GM21717 (cell line): ENCODE data around the gene MLYCD.

Source experiments
- ATAC-seq: cut with Tn5 transposase; IDR thresholded peaks from one replicate; pipeline ENCODE4 v1.9.1; 2021; ENCODE audit warnings: mild to moderate bottlenecking, moderate library complexity; ENCODE audit not compliant: unreplicated experiment

MLYCD gene

GRCh38 chr16:83899272-83899897 is 470 bp downstream of the MLYCD start:
- ATAC-seq: peak; percentile 57

DNA sequence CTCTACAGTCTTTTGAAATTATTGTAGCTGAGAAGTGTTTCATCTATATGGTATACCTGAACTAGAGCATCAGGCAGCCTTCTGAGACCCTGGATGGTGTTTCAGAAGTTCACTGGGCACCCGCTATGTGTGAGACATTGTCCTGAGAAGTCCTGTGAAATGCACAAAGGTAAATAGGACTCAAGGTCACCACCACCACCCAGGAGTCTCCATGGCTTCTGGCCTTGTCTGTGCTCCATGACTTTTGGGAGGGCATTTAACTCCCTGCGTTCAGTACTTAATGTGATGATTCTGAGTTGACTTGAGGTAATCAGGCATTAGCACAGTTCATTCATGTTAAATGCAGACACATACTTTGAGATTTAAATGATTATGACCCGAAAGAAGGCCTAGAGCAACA is 1.1 kb downstream of the MLYCD start:
- ATAC-seq: no peak

DNA sequence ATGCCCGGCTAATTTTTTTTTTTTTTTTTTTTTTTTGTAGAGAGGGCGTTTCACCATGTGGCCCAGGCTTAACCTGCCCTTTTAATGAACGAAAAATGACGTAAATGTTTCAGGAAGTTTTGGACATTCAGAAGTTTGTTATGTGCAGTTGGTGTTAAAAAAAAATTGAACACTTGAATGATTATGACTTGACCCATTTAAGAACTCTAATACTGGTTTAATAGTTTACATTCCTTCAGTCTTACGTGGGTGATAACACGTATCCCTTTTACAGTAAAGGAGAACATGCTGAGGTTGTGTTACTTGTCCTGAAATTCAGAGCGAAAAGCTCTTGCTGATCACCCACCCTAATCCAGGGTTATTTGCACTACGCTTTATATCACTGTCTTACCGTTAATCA is 1.7 kb downstream of the MLYCD start:
- ATAC-seq: no peak

- no peak for ATAC-seq
Observed at GRCh38 chr16:83901101-83901500, 2.2 kb downstream of the MLYCD start.

GRCh38 chr16:83903751-83904150 is 4.8 kb downstream of the MLYCD start:
- no peak for ATAC-seq

DNA sequence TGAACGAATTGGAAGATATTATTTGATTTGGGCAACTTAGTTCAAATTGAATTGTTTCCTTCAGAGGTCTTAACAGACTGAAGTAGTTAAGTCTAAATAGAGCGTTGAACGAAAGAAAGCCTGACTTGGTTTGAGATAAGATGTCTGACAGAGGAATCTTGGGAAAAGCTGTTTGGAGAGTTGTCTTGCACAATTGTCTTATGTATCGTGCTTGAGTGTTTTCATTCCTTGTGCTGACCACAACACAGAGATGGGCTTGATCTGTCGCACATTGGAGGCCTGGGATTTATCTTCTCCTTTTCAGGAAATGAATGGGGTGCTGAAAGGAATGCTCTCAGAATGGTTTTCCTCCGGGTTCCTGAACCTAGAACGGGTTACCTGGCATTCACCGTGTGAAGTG is 7.8 kb downstream of the MLYCD start:
- ATAC-seq: no peak

DNA sequence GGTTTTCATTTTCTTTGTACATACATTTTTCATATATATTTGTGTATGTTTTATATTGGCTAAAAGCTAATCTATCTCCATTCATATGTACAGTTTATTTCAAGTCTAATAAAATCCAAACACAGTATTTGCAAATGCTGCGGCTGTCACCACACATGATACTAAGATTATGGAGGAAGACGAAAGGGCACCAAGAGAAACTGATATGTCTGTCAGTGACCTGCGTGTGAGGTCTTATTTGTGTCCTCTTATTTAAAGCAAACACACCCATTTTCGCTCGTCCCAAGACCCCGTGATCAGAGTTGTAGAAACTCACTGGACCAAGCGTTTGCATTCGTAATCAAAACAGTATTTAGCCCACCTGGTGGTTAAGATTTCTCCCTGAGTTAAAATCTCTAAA is 8.2 kb downstream of the MLYCD start:
- no peak for ATAC-seq

DNA sequence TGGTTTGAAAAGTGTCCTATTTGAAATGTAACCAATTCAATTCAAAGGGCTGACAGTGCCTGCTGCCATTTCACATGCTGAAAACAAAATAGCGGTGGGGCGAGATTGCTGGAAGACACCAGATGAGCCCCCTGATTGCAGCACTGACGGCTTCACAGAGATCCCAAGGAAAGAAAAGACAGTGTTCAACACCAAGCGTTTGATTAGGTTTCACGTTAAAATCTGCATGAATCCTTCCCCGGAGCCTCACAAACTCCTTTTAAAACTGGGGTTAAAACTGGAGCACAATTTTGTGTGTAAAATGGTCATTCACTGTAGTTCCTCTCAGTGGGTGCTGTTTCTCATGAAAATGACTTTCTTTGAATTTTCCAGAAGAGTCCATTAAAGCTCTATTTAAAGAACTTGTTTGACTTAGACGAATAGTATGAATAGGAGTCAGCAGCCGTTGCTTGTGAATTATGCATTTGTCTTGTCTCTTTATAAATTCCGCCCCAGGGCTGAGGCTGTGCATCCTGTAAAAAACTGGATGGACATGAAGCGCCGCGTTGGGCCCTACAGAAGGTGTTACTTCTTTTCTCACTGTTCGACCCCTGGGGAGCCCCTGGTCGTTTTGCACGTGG is 8.8 kb downstream of the MLYCD start:
- no peak for ATAC-seq

DNA sequence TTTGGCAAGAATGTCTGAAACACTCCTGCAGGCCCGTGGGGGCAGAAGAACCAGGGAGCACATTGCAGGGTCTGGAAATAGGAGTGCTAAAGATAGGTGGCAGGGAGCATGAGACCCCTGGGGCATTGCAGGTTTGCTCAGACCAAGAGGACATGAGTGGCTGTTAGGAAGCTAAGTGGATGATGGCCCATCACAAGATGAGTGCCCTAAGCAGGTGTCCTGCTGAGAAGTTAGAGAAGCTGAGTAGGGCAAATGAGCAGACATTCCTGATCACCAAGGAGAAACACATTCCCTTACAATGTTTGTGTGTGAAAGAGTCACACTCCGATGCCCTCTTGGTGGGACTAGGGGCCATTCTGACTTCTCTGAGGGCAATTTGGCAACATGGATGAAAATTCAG is 9.9 kb downstream of the MLYCD start:
- ATAC-seq: no peak

DNA sequence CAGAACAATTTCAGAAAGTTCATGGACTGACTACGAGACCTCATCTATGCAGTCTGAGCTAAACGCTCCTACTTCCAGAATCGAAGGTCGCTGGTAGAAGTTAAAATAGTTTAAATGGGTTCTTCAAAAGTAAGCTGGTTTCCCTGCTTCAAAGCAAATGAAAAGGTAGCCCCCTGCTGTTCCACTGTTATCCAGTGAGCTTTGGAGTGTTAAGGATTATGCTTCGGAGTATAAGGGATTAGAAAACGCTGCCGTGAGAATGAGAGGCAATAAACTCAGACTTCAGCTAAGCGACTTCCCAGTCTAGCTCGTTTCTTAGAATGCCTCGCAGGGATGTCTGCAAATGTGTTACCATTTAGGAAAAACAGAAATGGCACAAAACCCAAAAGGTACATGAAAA is 12.4 kb downstream of the MLYCD start:
- ATAC-seq: no peak

GRCh38 chr16:83912519-83913244 is 13.8 kb downstream of the MLYCD start:
- ATAC-seq: no peak

DNA sequence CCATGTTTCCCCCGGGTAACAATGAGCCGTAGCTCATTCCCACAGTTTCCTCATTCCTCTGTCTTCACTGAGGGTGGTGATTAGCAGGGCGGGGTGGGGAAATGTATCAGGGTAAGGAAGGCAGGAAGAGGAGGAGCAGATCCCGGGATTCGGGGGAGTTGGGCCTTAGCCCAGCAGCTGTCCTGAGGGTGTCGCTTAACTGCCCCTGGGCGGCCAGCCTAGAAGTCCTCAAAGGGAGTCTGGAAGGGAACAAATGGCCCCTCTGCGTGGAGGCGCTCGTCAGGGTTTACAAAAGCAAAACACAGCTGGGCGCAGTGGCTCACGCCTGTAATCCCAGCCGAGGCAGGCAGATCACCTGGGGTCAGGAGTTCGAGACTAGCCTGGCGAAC is 14.3 kb downstream of the MLYCD start:
- ATAC-seq: no peak

DNA sequence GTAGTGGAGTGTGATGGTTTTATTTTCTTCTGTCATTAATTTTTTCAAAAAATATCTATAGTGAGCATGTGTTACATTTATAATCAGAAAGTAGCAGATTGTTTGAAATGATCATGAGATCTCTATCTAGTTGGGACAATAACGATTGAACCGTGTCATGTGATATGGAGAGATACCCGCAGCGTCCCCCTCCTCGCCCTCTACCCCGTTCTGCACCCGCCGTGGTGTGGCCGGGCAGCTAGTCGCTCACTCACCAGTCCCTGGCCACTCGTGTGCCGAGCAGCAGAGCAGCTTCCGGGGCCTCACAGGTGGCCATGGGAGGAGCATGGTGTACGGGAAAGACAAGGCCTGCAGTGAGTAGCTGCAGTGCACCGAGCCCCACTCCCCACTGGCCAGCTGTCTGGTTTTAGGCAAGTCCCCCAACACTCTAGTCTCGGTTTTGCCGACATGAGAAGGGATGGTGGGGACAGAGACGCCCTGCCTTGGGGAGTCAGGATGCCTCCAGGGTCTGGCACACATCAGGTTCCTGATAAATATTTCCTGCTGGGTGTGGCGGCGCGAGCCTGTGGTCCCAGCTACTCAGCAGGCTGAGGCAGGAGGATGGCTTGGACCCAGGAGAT is 15.3 kb downstream of the MLYCD start:
- ATAC-seq: no peak

- ATAC-seq: no peak
Observed at GRCh38 chr16:83915081-83915480, 16.2 kb downstream of the MLYCD start.

- no peak for ATAC-seq
Observed at GRCh38 chr16:83915491-83915890, 16.6 kb downstream of the MLYCD start.

DNA sequence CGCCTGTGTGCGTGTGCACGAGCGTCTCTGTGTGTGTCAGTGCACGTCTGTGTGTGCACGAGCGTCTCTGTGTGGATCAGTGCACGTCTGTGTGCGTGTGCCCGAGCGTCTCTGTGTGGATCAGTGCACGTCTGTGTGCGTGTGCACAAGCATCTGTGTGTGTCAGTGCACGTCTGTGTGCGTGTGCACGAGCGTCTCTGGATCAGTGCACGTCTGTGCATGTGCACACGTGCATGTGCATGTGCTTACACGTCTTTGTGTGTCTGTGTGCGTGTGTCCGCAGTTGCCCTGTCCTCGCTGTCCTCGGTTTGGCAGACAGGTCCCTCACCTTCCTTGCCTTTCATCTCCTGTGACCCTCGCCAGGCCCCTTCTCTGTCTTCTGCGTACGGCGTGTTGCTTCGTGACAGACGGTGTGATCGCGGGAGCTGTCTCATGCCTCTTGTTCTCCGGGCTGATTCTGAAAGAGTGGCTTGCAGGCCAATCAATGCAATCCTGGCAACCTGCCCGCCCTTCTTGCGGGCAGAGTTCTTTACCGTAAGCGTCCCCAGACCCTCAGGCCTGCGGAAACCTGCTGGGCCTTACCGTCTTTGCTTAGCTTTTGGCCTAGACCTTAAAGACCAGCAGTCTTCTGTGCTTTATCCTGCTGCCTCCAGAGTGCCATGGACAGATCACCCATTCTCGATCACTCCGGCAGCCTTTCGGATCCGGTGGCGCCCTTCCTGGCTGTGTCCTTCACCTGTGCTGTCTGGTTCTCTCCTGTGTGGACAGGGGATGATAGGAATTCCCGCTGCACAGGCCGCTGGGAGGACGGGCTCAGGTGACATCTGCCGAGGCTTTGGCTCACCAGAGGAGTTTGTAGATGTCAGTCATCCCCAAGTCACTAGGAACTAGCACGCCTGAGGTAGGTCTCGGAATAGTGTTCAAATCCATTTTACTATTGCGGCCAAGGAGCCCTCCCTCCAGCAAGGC is 18.5 kb downstream of the MLYCD start:
- ATAC-seq: no peak

DNA sequence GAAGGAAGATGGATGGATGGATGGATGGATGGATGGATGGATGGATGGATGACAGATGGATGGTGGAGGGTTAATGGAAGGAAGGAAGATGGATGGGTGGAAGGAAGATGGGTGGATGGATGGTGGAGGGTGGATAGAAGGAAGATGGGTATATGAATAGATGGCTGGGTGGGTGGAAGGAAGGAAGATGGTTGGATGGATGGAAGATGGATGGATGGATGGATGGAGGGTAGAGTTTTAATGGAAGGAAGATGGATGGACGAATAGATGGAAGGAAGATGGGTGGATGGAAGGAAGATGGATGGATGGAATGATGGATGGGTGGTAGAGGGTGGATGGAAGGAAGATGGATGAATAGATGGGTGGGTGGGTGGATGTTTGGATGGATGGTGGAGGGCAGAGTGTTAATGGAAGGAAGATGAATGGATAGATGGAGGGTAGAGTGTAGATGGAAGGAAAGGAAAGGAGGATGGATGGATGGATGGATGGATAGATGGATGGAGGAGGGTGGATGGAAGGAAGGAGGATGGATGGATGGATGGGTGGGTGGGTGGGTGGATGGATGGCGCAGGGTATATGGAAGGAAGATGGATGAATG is 22.1 kb downstream of the MLYCD start:
- ATAC-seq: no peak

- ATAC-seq: no peak
Observed at GRCh38 chr16:83923581-83924365, 24.9 kb downstream of the MLYCD start.

- ATAC-seq: no peak
Observed at GRCh38 chr16:83924686-83925085, 25.8 kb downstream of the MLYCD start.
